DMS53 (cell line): ENCODE data around the gene TUBE1.
"Not testable (repeated sequence)": the region's sequence is repeated elsewhere in the genome, so short reads cannot be mapped to it uniquely, and the experiment has no call there.

ENCODE experiments used
- DNase-seq: peaks from one replicate; lab custom pipeline; 2025; lab: John Stamatoyannopoulos, UW

TUBE1 gene

GRCh38 chr6:112087136-112087911 is at the start of gene TUBE1, which contains the start of gene FAM229B:
Gene TUBE1, minus strand, starts transcription at chr6:112087482. Its CDS starts 48 bp downstream, at chr6:112087434.
Gene FAM229B, plus strand, starts transcription at chr6:112087591. Its CDS starts 11,693 bp downstream, at chr6:112099284.
- peak; percentile 97 for DNase-seq

GRCh38 chr6:112130878-112131277 is 43.6 kb upstream of the TUBE1 start:
- DNase-seq: no peak

- no peak for DNase-seq
These were observed 40.9 kb upstream of the TUBE1 start for GRCh38 chr6:112128208-112128607.

- DNase-seq: no peak
These were observed 36.7 kb upstream of the TUBE1 start for GRCh38 chr6:112123982-112124381.

- no peak for DNase-seq
These were observed 35.5 kb upstream of the TUBE1 start for GRCh38 chr6:112122756-112123155.

- no peak for DNase-seq
These were observed 30.8 kb upstream of the TUBE1 start for GRCh38 chr6:112118034-112118433.

- DNase-seq: peak; percentile 3
These were observed 30.3 kb upstream of the TUBE1 start for GRCh38 chr6:112117554-112117953.

- peak; percentile 1 for DNase-seq
These were observed 28.9 kb upstream of the TUBE1 start for GRCh38 chr6:112116221-112116620.

GRCh38 chr6:112114577-112115223 is 27.4 kb upstream of the TUBE1 start:
- no peak for DNase-seq

- DNase-seq: no peak
These were observed 26.6 kb upstream of the TUBE1 start for GRCh38 chr6:112113918-112114317.

- DNase-seq: peak; percentile 18
These were observed 26.1 kb upstream of the TUBE1 start for GRCh38 chr6:112113431-112113830.

- no peak for DNase-seq
These were observed 22.0 kb upstream of the TUBE1 start for GRCh38 chr6:112109262-112109661.

GRCh38 chr6:112106562-112106961 is 19.3 kb upstream of the TUBE1 start:
- no peak for DNase-seq

GRCh38 chr6:112106026-112106425 is 18.7 kb upstream of the TUBE1 start:
- not testable (repeated sequence) for DNase-seq

GRCh38 chr6:112100561-112100960 is 13.3 kb upstream of the TUBE1 start:
- DNase-seq: no peak

- no peak for DNase-seq
These were observed 9.6 kb upstream of the TUBE1 start for GRCh38 chr6:112096901-112097300.

- no peak for DNase-seq
These were observed 634 bp upstream of the TUBE1 start for GRCh38 chr6:112087916-112088315.

- peak; percentile 61 for DNase-seq
These were observed 542 bp downstream of the TUBE1 start for GRCh38 chr6:112086744-112087135.

- no peak for DNase-seq
These were observed 1.8 kb downstream of the TUBE1 start for GRCh38 chr6:112085286-112086065.

- DNase-seq: no peak
These were observed 5.7 kb downstream of the TUBE1 start for GRCh38 chr6:112081569-112081968.

GRCh38 chr6:112066606-112067005 is 20.7 kb downstream of the TUBE1 start:
- no peak for DNase-seq

- DNase-seq: peak; percentile 52
These were observed 21.8 kb downstream of the TUBE1 start for GRCh38 chr6:112065426-112065986.
